ENCODE data around the gene RPAP2.

- TF ChIP-seq CTCF (IDR thresholded peaks at IDR 0.05; ENCODE audit: control extremely low read depth in 1 of 3, insufficient read depth in 1 of 3, low read depth in 1 of 3, low read length in 3 of 3) = no peak
- TF ChIP-seq TCF12 (IDR thresholded peaks at IDR 0.05; ENCODE audit: low read depth, low read length) = no peak
Observed at GRCh38 chr1:92273039-92273438, 25.8 kb upstream of the RPAP2 start.

Measured in H1 (cell line).